H1 (cell line): ENCODE results near the gene NCAPD3. TPM values are rescaled to one million over a fixed set of nuclear protein-coding genes. Genes with fewer than 3 reads are reported as not detected.

Experiments
- CTCF ChIA-PET: fragments of 300-600 bp; sonication (Branson Sonifier 250); formaldehyde crosslinking; loops from one replicate; lab custom pipeline; 2021; ENCODE audit not compliant: partially characterized antibody; lab: Charles Lee
- POLR2A ChIA-PET: fragments of 300-600 bp; sonication (Branson Sonifier 250); formaldehyde crosslinking; loops from one replicate; lab custom pipeline; 2021; ENCODE audit warnings: inconsistent platforms; ENCODE audit not compliant: partially characterized antibody; lab: Charles Lee
- DNase-seq, 2 experiments: peaks; one replicate each; pipeline versions ENCODE4 v3.0.0 to v3.0.0-alpha.2; 2010 to 2022; ENCODE audit warnings: low spot score in 2 of 2, low read depth in 1 of 2, mixed read lengths in 1 of 2
- FAIRE-seq: peaks from 2 replicates; lab custom pipeline; 2011; peaks lifted over from hg19 to GRCh38; lab: Jason Lieb, UNC
- H2AFZ ChIP-seq: 2 replicates; pipeline ENCODE4 v1.8.1; 2012; ENCODE audit warnings: low read length, inconsistent platforms
- H2AK5ac ChIP-seq: 2 replicates; pipeline ENCODE4 v1.6.1; 2013; ENCODE audit warnings: low read depth, low read length
- H2BK120ac ChIP-seq: replicated peaks from 2 replicates; pipeline ENCODE3; 2013; ENCODE audit warnings: low read depth, low read length, inconsistent platforms
- H2BK12ac ChIP-seq: 2 replicates; pipeline ENCODE4 v1.6.1; 2013; ENCODE audit warnings: low read depth, low read length
- H2BK15ac ChIP-seq: 2 replicates; pipeline ENCODE4 v1.6.1; 2013; ENCODE audit warnings: low read length
- H2BK20ac ChIP-seq: 2 replicates; pipeline ENCODE4 v1.6.1; 2013; ENCODE audit warnings: low read length
- H2BK5ac ChIP-seq: 2 replicates; pipeline ENCODE4 v1.6.1; 2013; ENCODE audit warnings: low read depth, low read length
- H3K14ac ChIP-seq: 2 replicates; pipeline ENCODE4 v1.6.1; 2013; ENCODE audit warnings: inconsistent platforms; ENCODE audit not compliant: insufficient read length
- H3K18ac ChIP-seq: 2 replicates; pipeline ENCODE4 v1.6.1; 2013; ENCODE audit warnings: low read length; ENCODE audit errors: extremely low read depth
- H3K23ac ChIP-seq: 2 replicates; pipeline ENCODE4 v1.6.1; 2013; ENCODE audit warnings: inconsistent platforms; ENCODE audit not compliant: insufficient read length
- H3K23me2 ChIP-seq: 2 replicates; pipeline ENCODE4 v1.6.1; 2013; ENCODE audit warnings: low read depth, low read length
- H3K27ac ChIP-seq: 2 replicates; pipeline ENCODE4 v1.6.1; 2011; ENCODE audit warnings: low read depth, low read length, inconsistent platforms
- H3K27me3 ChIP-seq, 4 experiments: replicated peaks in 1 of 4; 1 replicate in 1 of 4; 2 replicates in 3 of 4; pipeline versions ENCODE4 v1.6.1 to v1.8.1; 2011 to 2013; ENCODE audit warnings: low read length in 3 of 4, mild to moderate bottlenecking in 3 of 4, inconsistent platforms in 2 of 4, mixed read lengths in 2 of 4, moderate library complexity in 1 of 4; ENCODE audit not compliant: control insufficient read depth in 3 of 4, insufficient read depth in 3 of 4; ENCODE audit errors: extremely low read depth in 1 of 4
- H3K36me3 ChIP-seq, 4 experiments: 2 replicates each; pipeline versions ENCODE4 v1.6.1 to v1.8.1; 2011 to 2013; ENCODE audit warnings: mild to moderate bottlenecking in 4 of 4, low read length in 3 of 4, moderate library complexity in 2 of 4, control low read depth in 1 of 4, inconsistent platforms in 1 of 4; ENCODE audit not compliant: insufficient read depth in 4 of 4, control insufficient read depth in 2 of 4
- H3K4ac ChIP-seq: replicated peaks from 2 replicates; pipeline ENCODE3; 2013; ENCODE audit warnings: low read length, low read depth, mixed read lengths, inconsistent platforms; ENCODE audit not compliant: insufficient read length
- H3K4me1 ChIP-seq, 4 experiments: replicated peaks in 1 of 4; 1 replicate in 1 of 4; 2 replicates in 3 of 4; pipeline versions ENCODE4 v1.6.1 to v1.8.1; 2011 to 2013; ENCODE audit warnings: low read length in 3 of 4, inconsistent platforms in 2 of 4, mixed read lengths in 1 of 4; ENCODE audit not compliant: insufficient read depth in 4 of 4, control insufficient read depth in 3 of 4
- H3K4me2 ChIP-seq, 2 experiments: 2 replicates each; pipeline versions ENCODE4 v1.6.1 to v1.8.1; 2011 to 2013; ENCODE audit warnings: low read depth in 2 of 2, low read length in 2 of 2, control low read depth in 1 of 2, inconsistent platforms in 1 of 2, mild to moderate bottlenecking in 1 of 2; ENCODE audit not compliant: insufficient read depth in 1 of 2
- H3K4me3 ChIP-seq, 4 experiments: fragments of 200-600, 300-600 bp in 1 of 4; sonication (generic), shearing (Covaris generic), sonication (Bioruptor Twin) in 1 of 4; 2 replicates each; pipeline versions ENCODE4 v1.5.1 to v1.8.1; 2011 to 2016; ENCODE audit warnings: low read length in 4 of 4, low read depth in 3 of 4, control low read depth in 2 of 4, inconsistent platforms in 2 of 4, mild to moderate bottlenecking in 2 of 4, mixed read lengths in 1 of 4, moderate library complexity in 1 of 4; ENCODE audit not compliant: insufficient read depth in 2 of 4; ENCODE audit errors: extremely low read depth in 1 of 4
- H3K56ac ChIP-seq: replicated peaks from 2 replicates; pipeline ENCODE3; 2013; ENCODE audit warnings: low read depth, mild to moderate bottlenecking, mixed read lengths, low read length, inconsistent platforms; ENCODE audit not compliant: insufficient read length
- H3K79me1 ChIP-seq: 2 replicates; pipeline ENCODE4 v1.6.1; 2013; ENCODE audit warnings: low read depth, low read length, control low read depth
- H3K79me2 ChIP-seq, 2 experiments: 2 replicates each; pipeline versions ENCODE4 v1.6.1 to v1.8.1; 2012 to 2013; ENCODE audit warnings: low read length in 2 of 2, mild to moderate bottlenecking in 2 of 2, inconsistent platforms in 1 of 2; ENCODE audit not compliant: insufficient read depth in 2 of 2, control insufficient read depth in 1 of 2
- H3K9ac ChIP-seq, 4 experiments: replicated peaks in 1 of 4; 1 replicate in 1 of 4; 2 replicates in 3 of 4; pipeline versions ENCODE4 v1.6.1 to v1.8.1; 2011 to 2013; ENCODE audit warnings: low read depth in 3 of 4, low read length in 3 of 4, control low read depth in 2 of 4, mild to moderate bottlenecking in 2 of 4, moderate library complexity in 2 of 4, inconsistent platforms in 1 of 4; ENCODE audit errors: extremely low read depth in 1 of 4
- H3K9me3 ChIP-seq, 2 experiments: 2 replicates each; pipeline versions ENCODE4 v1.6.1 to v1.8.1; 2012 to 2013; ENCODE audit warnings: mild to moderate bottlenecking in 2 of 2, moderate library complexity in 2 of 2, control low read depth in 1 of 2, inconsistent platforms in 1 of 2, low read depth in 1 of 2, low read length in 1 of 2, mixed read lengths in 1 of 2; ENCODE audit not compliant: insufficient read depth in 2 of 2
- H4K20me1 ChIP-seq, 2 experiments: replicated peaks in 1 of 2; 2 replicates each; pipeline versions ENCODE3 to v1.8.1; 2011 to 2013; ENCODE audit warnings: inconsistent platforms in 2 of 2, low read length in 2 of 2, mild to moderate bottlenecking in 1 of 2; ENCODE audit not compliant: insufficient read depth in 2 of 2, control insufficient read depth in 1 of 2
- H4K5ac ChIP-seq: 2 replicates; pipeline ENCODE4 v1.6.1; 2013; ENCODE audit warnings: low read length, low read depth, mixed read lengths, inconsistent platforms; ENCODE audit not compliant: insufficient read length
- H4K8ac ChIP-seq: 2 replicates; pipeline ENCODE4 v1.8.0; 2013; ENCODE audit warnings: mild to moderate bottlenecking, moderate library complexity, low read length, inconsistent platforms; ENCODE audit not compliant: insufficient read depth; ENCODE audit errors: extremely low read depth
- H4K91ac ChIP-seq: replicated peaks from 2 replicates; pipeline ENCODE3; 2013; ENCODE audit warnings: low read length, mixed read lengths, inconsistent platforms; ENCODE audit not compliant: insufficient read length
- TAF1 ChIP-seq: IDR thresholded peaks from 2 replicates; pipeline ENCODE4 v1.6.1; 2011; ENCODE audit warnings: mild to moderate bottlenecking, low read depth, low read length
- WGBS, 2 experiments: shearing (Covaris generic) in 1 of 2; methylation state at CpG; one replicate each; pipeline versions ENCODE4 v1.1.6 to v1.1.7; 2013 to 2015; ENCODE audit warnings: low lambda C conversion rate in 2 of 2, mixed read lengths in 2 of 2, inconsistent platforms in 1 of 2, low coverage in 1 of 2, missing lambda C conversion rate in 1 of 2; ENCODE audit not compliant: insufficient replicate concordance in 2 of 2, insufficient coverage in 1 of 2, insufficient read length in 1 of 2; ENCODE audit errors: extremely low coverage in 1 of 2, missing lambda C conversion rate in 1 of 2; 5-methylcytosine and 5-hydroxymethylcytosine counted together
- polyA plus RNA-seq, 7 experiments: library from polyadenylated mRNA; depleted of rRNA in 3 of 7; stranded (reverse) in 5 of 7; unstranded in 2 of 7; fragments of >200 nt in 5 of 7; fragments of 200-250 nt in 2 of 7; gene quantifications; 1 replicate in 5 of 7; 2 replicates in 1 of 7; 4 replicates in 1 of 7; pipeline versions ENCODE4 v1.2.1 to v1.2.3, GENCODE V29; 2011 to 2013; ENCODE audit warnings: missing spikeins in 2 of 7, mixed read lengths in 2 of 7
- total RNA-seq: library from RNA; stranded (reverse); fragmentation: NEBNext Ultra II Directional; extraction: Animal tissue kit (Norgen Biotek cat#: 25700); gene quantifications from 2 replicates; pipeline ENCODE4 v1.2.1, GENCODE V29; 2021
- TF ChIP-seq, protein P1 (sequence below): IDR thresholded peaks from 2 replicates; pipeline ENCODE4 v1.6.1; 2011; ENCODE audit warnings: low read length, improper control_type of control experiment
- TF ChIP-seq, protein P2 (sequence below): IDR thresholded peaks from 2 replicates; pipeline ENCODE4 v1.6.1; 2012; ENCODE audit warnings: low read length, inconsistent platforms

The NCAPD3 gene
- total and polyA plus RNA-seq, 2 of the 8 experiments (the other 6 are each of a cell fraction or from before 2014, with no cell fraction given): 26.5 to 55.2 TPM

DNA sequence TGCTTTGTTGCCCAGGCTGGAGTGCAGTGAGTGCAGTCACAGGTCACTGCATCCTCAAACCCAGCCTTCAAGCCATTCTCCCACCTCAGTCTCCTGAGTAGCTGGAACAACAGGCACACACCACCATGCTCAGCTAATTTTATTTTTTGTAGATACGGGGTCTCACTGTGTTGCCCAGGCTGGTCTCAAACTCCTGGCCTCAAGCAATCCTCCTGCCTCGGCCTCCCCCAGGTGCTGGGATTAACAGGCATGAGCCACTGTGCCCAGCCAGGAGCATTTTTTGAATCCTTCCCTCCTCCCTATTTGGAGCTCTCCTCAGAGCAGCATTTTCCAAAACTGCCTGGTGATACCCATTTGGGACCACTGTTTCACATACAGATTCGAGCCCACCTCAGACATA, 77.2 kb downstream of the NCAPD3 start:
- Histone ChIP-seq H4K91ac (no peak overlapping the region), H2BK20ac (no peak overlapping the region), H4K8ac (no peak overlapping the region), H2AFZ (no peak overlapping the region), H3K23ac (no peak overlapping the region), H3K9ac (no peak overlapping the region), H3K23me2 (no peaks in the 10 kb centered on the region), H3K4me3 (no peak overlapping the region), H3K36me3 (peaks cover 11 to 81% (median 34%) of the 10 kb centered on the region in 4 experiments; a peak in 7 of 8 replicates), H3K14ac (no peak overlapping the region), H3K9me3 (peaks cover 30 to 35% of the 10 kb centered on the region in 2 experiments), H2AK5ac (no peak overlapping the region), H3K27ac (no peak overlapping the region), H3K18ac (no peak overlapping the region), H2BK15ac (no peak overlapping the region), H3K4ac (no peak overlapping the region), H3K79me1 (no peaks in the 10 kb centered on the region; the same call in 1 of the 2 replicates), H2BK120ac (no peak overlapping the region), H3K4me2 (no peak overlapping the region), H4K5ac (no peak overlapping the region), H3K27me3 (no peaks in the 10 kb centered on the region), H3K56ac (no peak overlapping the region), H2BK12ac (no peak overlapping the region), H3K79me2 (no peaks in the 10 kb centered on the region), H3K4me1 (no peaks in the 10 kb centered on the region), H2BK5ac (no peak overlapping the region), H4K20me1 (peaks cover 0 to 4% of the 10 kb centered on the region in 2 experiments)
- FAIRE-seq: no peak
- WGBS, 2 experiments: 90% methylated on average over 3 of the region's 3 CpGs; no CpG with 5 or more reads in 1 of the 2 experiments
- DNase-seq: no peak
- POLR2A ChIA-PET: interaction anchor here (1.2 kb wide), 1 partner anchor 93 kb away, joined by 4 read pairs; no protein-coding TSS in a partner anchor
- CTCF ChIA-PET: interaction anchor here (1.1 to 3.8 kb wide), 3 partner anchors 93 to 99 kb away, joined by 3 to 12 read pairs (median 3); no protein-coding TSS in a partner anchor
- TF ChIP-seq, protein P1, sequence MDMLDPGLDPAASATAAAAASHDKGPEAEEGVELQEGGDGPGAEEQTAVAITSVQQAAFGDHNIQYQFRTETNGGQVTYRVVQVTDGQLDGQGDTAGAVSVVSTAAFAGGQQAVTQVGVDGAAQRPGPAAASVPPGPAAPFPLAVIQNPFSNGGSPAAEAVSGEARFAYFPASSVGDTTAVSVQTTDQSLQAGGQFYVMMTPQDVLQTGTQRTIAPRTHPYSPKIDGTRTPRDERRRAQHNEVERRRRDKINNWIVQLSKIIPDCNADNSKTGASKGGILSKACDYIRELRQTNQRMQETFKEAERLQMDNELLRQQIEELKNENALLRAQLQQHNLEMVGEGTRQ: no peak
- TF ChIP-seq TAF1: no peak
- TF ChIP-seq, protein P2, sequence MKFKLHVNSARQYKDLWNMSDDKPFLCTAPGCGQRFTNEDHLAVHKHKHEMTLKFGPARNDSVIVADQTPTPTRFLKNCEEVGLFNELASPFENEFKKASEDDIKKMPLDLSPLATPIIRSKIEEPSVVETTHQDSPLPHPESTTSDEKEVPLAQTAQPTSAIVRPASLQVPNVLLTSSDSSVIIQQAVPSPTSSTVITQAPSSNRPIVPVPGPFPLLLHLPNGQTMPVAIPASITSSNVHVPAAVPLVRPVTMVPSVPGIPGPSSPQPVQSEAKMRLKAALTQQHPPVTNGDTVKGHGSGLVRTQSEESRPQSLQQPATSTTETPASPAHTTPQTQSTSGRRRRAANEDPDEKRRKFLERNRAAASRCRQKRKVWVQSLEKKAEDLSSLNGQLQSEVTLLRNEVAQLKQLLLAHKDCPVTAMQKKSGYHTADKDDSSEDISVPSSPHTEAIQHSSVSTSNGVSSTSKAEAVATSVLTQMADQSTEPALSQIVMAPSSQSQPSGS: no peak
